HG03025 (cell line): ENCODE results near the gene SUMO3.
"Not testable (repeated sequence)": the region's sequence is repeated elsewhere in the genome, so short reads cannot be mapped to it uniquely, and the experiment has no call there.

Source experiments
- ATAC-seq: cut with Tn5 transposase; IDR thresholded peaks from one replicate; pipeline ENCODE4 v1.9.1; 2021; ENCODE audit warnings: mild to moderate bottlenecking, moderate library complexity; ENCODE audit not compliant: unreplicated experiment, low FRiP score

Gene SUMO3

GRCh38 chr21:44832516-44833255, 14.8 kb upstream of the SUMO3 start:
- not testable (repeated sequence) for ATAC-seq

GRCh38 chr21:44831227-44831860, 13.5 kb upstream of the SUMO3 start:
- ATAC-seq, result no peak

GRCh38 chr21:44829507-44830092, 11.7 kb upstream of the SUMO3 start:
- no peak for ATAC-seq

- ATAC-seq, result no peak
Observed at GRCh38 chr21:44828362-44829056, 10.6 kb upstream of the SUMO3 start.

GRCh38 chr21:44823179-44823660, 5.4 kb upstream of the SUMO3 start:
- no peak for ATAC-seq

GRCh38 chr21:44822484-44823178, 4.8 kb upstream of the SUMO3 start:
- ATAC-seq, result no peak

GRCh38 chr21:44820851-44821250, 3.0 kb upstream of the SUMO3 start:
- no peak for ATAC-seq

- no peak for ATAC-seq
Observed at GRCh38 chr21:44819283-44820243, 1.7 kb upstream of the SUMO3 start.

- ATAC-seq, result no peak
Observed at GRCh38 chr21:44818640-44819011, 764 bp upstream of the SUMO3 start.

- ATAC-seq, result peak; percentile 55
Observed at GRCh38 chr21:44817506-44817880, 369 bp downstream of the SUMO3 start.

- no peak for ATAC-seq
Observed at GRCh38 chr21:44816761-44817505, 929 bp downstream of the SUMO3 start.

- no peak for ATAC-seq
Observed at GRCh38 chr21:44815852-44816628, 1.8 kb downstream of the SUMO3 start.

- no peak for ATAC-seq
Observed at GRCh38 chr21:44815225-44815624, 2.6 kb downstream of the SUMO3 start.

GRCh38 chr21:44814498-44815023, 3.3 kb downstream of the SUMO3 start:
- ATAC-seq, result no peak

- ATAC-seq, result no peak
Observed at GRCh38 chr21:44813727-44814126, 4.1 kb downstream of the SUMO3 start.

- ATAC-seq, result no peak
Observed at GRCh38 chr21:44813149-44813548, 4.7 kb downstream of the SUMO3 start.

GRCh38 chr21:44812640-44813039, 5.2 kb downstream of the SUMO3 start:
- no peak for ATAC-seq

- no peak for ATAC-seq
Observed at GRCh38 chr21:44810779-44811178, 7.1 kb downstream of the SUMO3 start.
